PFSK-1 (cell line): ENCODE measurements around the gene KIFAP3.

ENCODE experiments used
- FOXP2 ChIP-seq: optimal IDR thresholded peaks from 2 replicates; pipeline ENCODE3; 2011; ENCODE audit warnings: borderline replicate concordance, control low read depth, inconsistent platforms; ENCODE audit not compliant: insufficient read depth; ENCODE audit errors: extremely low read length, extremely low read depth
- POLR2AphosphoS5 ChIP-seq: IDR thresholded peaks from 2 replicates; pipeline ENCODE4 v1.6.1; 2012; ENCODE audit warnings: low read depth, mild to moderate bottlenecking, control low read depth, low read length, moderate library complexity
- REST ChIP-seq, 2 experiments: IDR thresholded peaks; 2 replicates each; pipeline versions ENCODE4 v1.6.1 to v1.8.0; 2011 to 2012; ENCODE audit warnings: low read depth in 2 of 2, low read length in 2 of 2, control low read depth in 1 of 2, inconsistent platforms in 1 of 2, mild to moderate bottlenecking in 1 of 2, moderate library complexity in 1 of 2; ENCODE audit not compliant: insufficient read depth in 1 of 2
- SIN3A ChIP-seq: IDR thresholded peaks from 2 replicates; pipeline ENCODE4 v1.6.1; 2012; ENCODE audit warnings: mild to moderate bottlenecking, low read length, moderate library complexity, borderline replicate concordance; ENCODE audit not compliant: insufficient read depth
- TAF1 ChIP-seq: IDR thresholded peaks from 2 replicates; pipeline ENCODE4 v1.6.1; 2012; ENCODE audit warnings: low read length, control low read depth, borderline replicate concordance; ENCODE audit not compliant: insufficient read depth

DNA sequence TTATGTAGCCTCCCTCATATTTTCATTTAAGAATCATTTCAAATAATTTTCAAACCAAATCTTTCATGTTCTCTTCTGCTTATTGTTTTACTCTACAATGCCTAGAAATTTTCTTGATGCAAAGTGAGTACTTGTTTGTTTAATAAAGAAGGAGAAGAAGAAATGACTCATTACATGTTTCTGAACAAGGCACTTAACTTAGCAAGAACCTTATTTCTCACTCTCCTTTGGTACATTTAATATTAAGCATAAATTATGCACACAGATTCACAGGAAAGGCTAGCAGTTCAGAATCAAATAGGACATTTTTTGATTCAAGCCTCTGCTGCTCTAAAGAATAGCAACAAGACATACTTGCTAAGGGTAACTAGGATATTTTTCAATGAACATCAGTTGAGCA, 189.9 kb downstream of the KIFAP3 start:
- TF ChIP-seq REST (IDR thresholded peaks at IDR 0.05; ENCODE audit: insufficient read depth in 1 of 2, low read depth in 2 of 2, low read length in 2 of 2) (no peak), POLR2AphosphoS5 (no peak), TAF1 (no peak), SIN3A (no peak), FOXP2 (no peak)
